Muscle layer of duodenum (tissue), 2 donors: ENCODE measurements around the gene SERPINB13.

Experiments
- H3K27ac ChIP-seq: one replicate; pipeline ENCODE4 v1.7.0; 2013; ENCODE audit warnings: mild to moderate bottlenecking, low read length
- H3K27me3 ChIP-seq: one replicate; pipeline ENCODE4 v1.7.0; 2013; ENCODE audit warnings: low read depth, mild to moderate bottlenecking, control low read depth, low read length
- H3K36me3 ChIP-seq, 2 donors: one replicate each; pipeline ENCODE4 v1.7.0; 2013; ENCODE audit warnings: low read length in 2 of 2, control low read depth in 1 of 2, mild to moderate bottlenecking in 1 of 2; ENCODE audit not compliant: insufficient read depth in 2 of 2, control insufficient read depth in 1 of 2
- H3K4me1 ChIP-seq, 2 donors: one replicate each; pipeline ENCODE4 v1.7.0; 2013; ENCODE audit warnings: low read length in 2 of 2, mild to moderate bottlenecking in 2 of 2, control low read depth in 1 of 2, moderate library complexity in 1 of 2; ENCODE audit not compliant: insufficient read depth in 2 of 2, control insufficient read depth in 1 of 2
- H3K4me3 ChIP-seq, 2 donors: one replicate each; pipeline ENCODE4 v1.7.0; 2013; ENCODE audit warnings: low read length in 2 of 2, low read depth in 1 of 2, mild to moderate bottlenecking in 1 of 2
- H3K9me3 ChIP-seq, 2 donors: one replicate each; pipeline ENCODE4 v1.7.0; 2013; ENCODE audit warnings: low read length in 2 of 2, control low read depth in 1 of 2, mild to moderate bottlenecking in 1 of 2; ENCODE audit not compliant: control insufficient read depth in 1 of 2
- donor health status: healthy.

The SERPINB13 gene

GRCh38 chr18:63564021-63564420, 23.1 kb upstream of the SERPINB13 start:
- H3K27ac ChIP-seq, result no peak overlapping the region
- H3K9me3 ChIP-seq, result no peaks in the 10 kb centered on the region
- H3K4me1 ChIP-seq, result no peaks in the 10 kb centered on the region
- H3K36me3 ChIP-seq, result no peaks in the 10 kb centered on the region
- H3K4me3 ChIP-seq, result no peak overlapping the region
- H3K27me3 ChIP-seq, result no peaks in the 10 kb centered on the region

DNA sequence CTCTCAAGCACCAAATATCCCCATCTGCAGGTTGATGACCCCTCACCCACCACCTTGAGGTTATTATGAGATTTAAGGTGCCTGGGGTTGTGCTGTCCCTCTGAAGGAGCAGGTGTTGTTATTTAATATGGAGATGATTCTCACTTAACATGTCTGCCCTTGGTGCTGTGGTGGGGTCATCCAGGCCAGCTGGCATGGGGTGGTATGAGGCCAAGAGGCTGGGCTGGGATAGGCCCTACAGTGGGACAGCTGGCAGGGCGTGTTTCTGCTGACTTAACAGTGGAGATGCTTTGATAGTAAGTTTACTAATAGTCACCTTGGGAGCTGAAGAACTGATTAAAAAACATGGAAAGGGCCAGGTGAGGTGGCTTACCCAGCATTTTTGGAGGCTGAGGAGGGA, 22.6 kb upstream of the SERPINB13 start:
- H3K4me3 ChIP-seq, result no peak overlapping the region
- H3K27ac ChIP-seq, result no peak overlapping the region
- no peaks in the 10 kb centered on the region for H3K36me3 ChIP-seq
- no peaks in the 10 kb centered on the region for H3K4me1 ChIP-seq
- H3K27me3 ChIP-seq, result no peaks in the 10 kb centered on the region
- H3K9me3 ChIP-seq, result no peaks in the 10 kb centered on the region

DNA sequence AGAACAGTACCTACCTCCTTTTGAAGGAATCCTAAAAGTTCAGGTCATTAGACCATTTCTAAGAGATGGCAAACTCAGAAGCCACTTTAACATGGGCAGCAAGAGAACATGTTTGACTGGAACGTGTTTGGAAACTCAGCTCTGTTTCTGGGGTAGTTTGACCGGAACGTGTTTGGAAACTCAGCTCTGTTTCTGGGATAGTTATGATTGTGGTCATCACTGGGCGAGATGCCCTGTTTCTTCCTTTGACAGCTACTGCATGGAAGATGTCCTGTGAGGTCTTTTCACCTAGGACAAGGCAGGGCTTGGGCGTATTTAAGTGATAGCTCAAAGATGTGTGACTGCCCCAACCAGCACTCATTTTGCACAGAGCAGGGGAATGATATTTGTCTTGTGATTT, 19.9 kb upstream of the SERPINB13 start:
- H3K9me3 ChIP-seq, result no peaks in the 10 kb centered on the region
- H3K4me1 ChIP-seq, result no peaks in the 10 kb centered on the region
- H3K27ac ChIP-seq, result no peak overlapping the region
- no peaks in the 10 kb centered on the region for H3K36me3 ChIP-seq
- no peak overlapping the region for H3K4me3 ChIP-seq
- no peaks in the 10 kb centered on the region for H3K27me3 ChIP-seq

DNA sequence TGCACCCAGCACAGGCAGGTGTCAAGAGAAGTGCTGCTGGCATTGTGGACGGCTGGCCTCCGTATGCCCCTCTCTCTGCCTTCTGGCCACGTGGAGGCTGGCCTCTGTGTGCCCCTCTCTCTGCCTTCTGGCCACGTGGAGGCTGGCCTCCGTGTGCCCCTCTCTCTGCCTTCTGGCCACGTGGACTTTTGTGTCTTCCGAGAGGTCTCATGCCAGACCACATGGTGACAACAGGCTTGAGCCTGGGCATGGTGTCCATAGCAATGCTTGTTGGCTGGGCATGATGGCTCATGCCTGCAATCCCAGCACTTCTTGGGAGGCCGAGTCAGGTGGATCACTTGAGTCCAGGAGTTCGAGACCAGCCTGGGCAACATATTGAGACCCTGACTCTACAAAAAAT, 19.3 kb upstream of the SERPINB13 start:
- no peaks in the 10 kb centered on the region for H3K4me1 ChIP-seq

DNA sequence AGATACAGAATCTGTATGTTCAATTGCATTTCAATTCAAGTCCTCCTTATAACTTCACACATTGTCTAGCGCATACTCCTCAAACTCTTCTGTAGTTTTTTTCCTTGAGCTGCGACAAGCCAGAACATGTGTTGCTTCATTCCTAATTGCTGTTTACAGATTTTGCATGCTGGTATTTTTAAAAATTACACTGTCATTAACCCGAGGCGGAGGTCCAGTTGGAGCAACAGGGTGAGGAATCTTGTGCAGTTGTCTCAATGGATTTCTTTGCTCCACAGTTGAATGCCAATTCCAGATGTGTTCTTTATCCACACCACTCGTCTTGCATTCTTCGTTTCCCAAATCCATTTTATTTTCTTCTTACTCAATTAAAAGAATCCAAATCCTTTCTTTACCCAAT, 16.4 kb upstream of the SERPINB13 start:
- H3K27me3 ChIP-seq, result no peaks in the 10 kb centered on the region
- no peaks in the 10 kb centered on the region for H3K9me3 ChIP-seq
- H3K36me3 ChIP-seq, result no peaks in the 10 kb centered on the region
- no peak overlapping the region for H3K4me3 ChIP-seq
- H3K4me1 ChIP-seq, result no peaks in the 10 kb centered on the region
- no peak overlapping the region for H3K27ac ChIP-seq

More for the DNA sequence above, 19.3 kb upstream of the SERPINB13 start:
- Histone ChIP-seq H3K27me3 (no peaks in the 10 kb centered on the region), H3K4me3 (no peak overlapping the region), H3K36me3 (no peaks in the 10 kb centered on the region), H3K9me3 (no peaks in the 10 kb centered on the region), H3K27ac (no peak overlapping the region)

GRCh38 chr18:63575681-63576080, 11.5 kb upstream of the SERPINB13 start:
- Histone ChIP-seq H3K27ac (no peak overlapping the region), H3K27me3 (no peaks in the 10 kb centered on the region), H3K36me3 (no peaks in the 10 kb centered on the region), H3K4me1 (no peaks in the 10 kb centered on the region), H3K9me3 (no peaks in the 10 kb centered on the region), H3K4me3 (no peak overlapping the region)

- no peaks in the 10 kb centered on the region for H3K9me3 ChIP-seq
- H3K36me3 ChIP-seq, result no peaks in the 10 kb centered on the region
- H3K4me3 ChIP-seq, result no peak overlapping the region
- no peak overlapping the region for H3K27ac ChIP-seq
- H3K27me3 ChIP-seq, result no peaks in the 10 kb centered on the region
- no peaks in the 10 kb centered on the region for H3K4me1 ChIP-seq
Observed at GRCh38 chr18:63578357-63578958, 8.7 kb upstream of the SERPINB13 start.

DNA sequence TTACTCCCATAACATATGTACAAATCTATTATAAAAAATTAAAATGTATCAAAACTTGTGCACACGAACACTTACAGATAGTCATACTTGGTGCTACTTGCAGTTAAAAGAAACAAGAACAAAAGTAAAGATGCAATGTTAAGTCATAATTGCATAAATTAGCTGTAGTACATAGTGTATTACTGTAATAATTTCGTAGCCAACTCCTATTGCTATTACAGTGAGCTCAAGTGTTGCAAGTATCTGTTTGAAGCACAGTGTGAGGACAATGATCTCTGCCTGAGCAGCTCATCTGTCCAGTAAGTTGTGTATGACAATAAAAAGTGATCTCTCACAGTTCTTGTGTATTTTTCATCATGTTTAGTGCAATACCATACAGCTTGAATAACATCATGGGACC, 7.5 kb upstream of the SERPINB13 start:
- Histone ChIP-seq H3K9me3 (no peaks in the 10 kb centered on the region), H3K27me3 (no peaks in the 10 kb centered on the region), H3K27ac (no peak overlapping the region), H3K4me1 (no peaks in the 10 kb centered on the region), H3K4me3 (no peak overlapping the region), H3K36me3 (no peaks in the 10 kb centered on the region)

DNA sequence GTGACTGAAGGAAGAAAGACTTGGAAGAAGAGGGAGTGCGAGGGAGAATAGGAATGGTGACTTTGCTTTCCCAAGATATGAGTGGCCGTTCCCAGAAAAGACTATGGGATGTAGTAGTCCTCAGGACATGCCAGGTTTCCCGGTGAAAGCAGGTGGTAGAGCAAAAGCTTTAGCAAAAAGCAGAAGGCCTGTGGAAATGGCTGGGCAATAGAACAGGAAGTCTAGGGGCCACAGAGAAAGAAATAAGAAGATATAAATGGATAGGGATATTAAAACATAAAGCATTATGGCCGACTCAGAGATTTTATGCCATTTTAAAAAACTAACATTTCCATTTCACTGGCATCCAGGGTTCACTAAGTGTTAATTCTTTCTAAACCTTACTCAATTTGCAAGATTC, 1.2 kb upstream of the SERPINB13 start:
- Histone ChIP-seq H3K36me3 (no peaks in the 10 kb centered on the region), H3K4me3 (no peak overlapping the region), H3K9me3 (no peaks in the 10 kb centered on the region), H3K4me1 (no peaks in the 10 kb centered on the region), H3K27me3 (no peaks in the 10 kb centered on the region), H3K27ac (no peak overlapping the region)

DNA sequence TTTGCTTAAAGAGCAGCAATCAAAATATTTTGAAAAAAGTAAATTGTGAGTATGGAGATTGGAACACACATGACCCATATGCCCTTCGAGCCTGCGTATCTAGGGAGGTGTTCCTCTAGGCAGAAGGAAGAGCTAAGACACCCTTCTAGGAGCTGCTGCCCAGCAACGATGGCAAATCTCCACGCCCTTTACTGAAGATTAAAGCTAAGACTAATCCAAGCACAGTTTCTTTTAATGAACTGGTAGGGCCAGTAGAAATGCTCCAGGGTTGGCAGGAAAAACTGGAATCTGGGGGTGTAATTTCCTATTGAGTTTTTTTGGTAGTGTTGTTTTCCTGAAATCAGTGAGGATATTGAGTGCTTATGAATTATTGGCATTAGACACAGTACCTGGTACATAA, 712 bp upstream of the SERPINB13 start:
- Histone ChIP-seq H3K4me1 (no peaks in the 10 kb centered on the region), H3K36me3 (no peaks in the 10 kb centered on the region), H3K9me3 (no peaks in the 10 kb centered on the region), H3K4me3 (no peak overlapping the region), H3K27me3 (no peaks in the 10 kb centered on the region), H3K27ac (no peak overlapping the region)

DNA sequence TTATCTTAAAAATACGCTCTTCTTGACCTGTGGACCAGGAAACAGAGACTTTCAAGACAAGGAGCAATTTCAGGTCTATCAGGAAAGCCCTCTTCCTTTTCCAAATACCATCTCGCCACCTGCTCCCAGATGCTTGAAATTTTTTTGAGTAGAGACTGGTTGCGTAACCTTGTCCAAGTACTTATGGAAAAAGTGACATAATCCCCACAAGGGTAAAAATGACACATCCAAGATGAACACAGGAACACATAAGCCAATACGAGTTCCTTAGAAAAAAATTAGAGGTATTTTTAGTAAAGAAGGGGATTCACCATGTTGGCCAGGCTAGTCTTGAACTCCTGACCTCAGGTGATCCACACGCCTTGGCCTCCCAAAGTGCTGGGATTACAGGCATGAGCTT, 1.8 kb downstream of the SERPINB13 start:
- Histone ChIP-seq H3K27ac (no peak overlapping the region), H3K27me3 (no peaks in the 10 kb centered on the region), H3K36me3 (no peaks in the 10 kb centered on the region), H3K4me3 (no peak overlapping the region), H3K4me1 (no peaks in the 10 kb centered on the region), H3K9me3 (no peaks in the 10 kb centered on the region)

GRCh38 chr18:63590373-63590772, 3.2 kb downstream of the SERPINB13 start:
- Histone ChIP-seq H3K27ac (no peak overlapping the region), H3K9me3 (no peaks in the 10 kb centered on the region)

More at GRCh38 chr18:63590373-63590772, 3.2 kb downstream of the SERPINB13 start:
- Histone ChIP-seq H3K36me3 (no peaks in the 10 kb centered on the region), H3K27me3 (no peaks in the 10 kb centered on the region), H3K4me1 (no peaks in the 10 kb centered on the region), H3K4me3 (no peak overlapping the region)
